C4-2B (cell line): Measurements from ENCODE around the gene TPM1.

ENCODE experiments used
- ZFX ChIP-seq: fragments of 450-650 bp; IDR thresholded peaks from 2 replicates; pipeline ENCODE4 v1.6.1; 2017
- TF ChIP-seq, protein P1 (sequence below): fragments of 450-650 bp; conservative IDR thresholded peaks from 2 replicates; pipeline ENCODE4 v1.5.1; 2017; ENCODE audit warnings: mild to moderate bottlenecking

DNA sequence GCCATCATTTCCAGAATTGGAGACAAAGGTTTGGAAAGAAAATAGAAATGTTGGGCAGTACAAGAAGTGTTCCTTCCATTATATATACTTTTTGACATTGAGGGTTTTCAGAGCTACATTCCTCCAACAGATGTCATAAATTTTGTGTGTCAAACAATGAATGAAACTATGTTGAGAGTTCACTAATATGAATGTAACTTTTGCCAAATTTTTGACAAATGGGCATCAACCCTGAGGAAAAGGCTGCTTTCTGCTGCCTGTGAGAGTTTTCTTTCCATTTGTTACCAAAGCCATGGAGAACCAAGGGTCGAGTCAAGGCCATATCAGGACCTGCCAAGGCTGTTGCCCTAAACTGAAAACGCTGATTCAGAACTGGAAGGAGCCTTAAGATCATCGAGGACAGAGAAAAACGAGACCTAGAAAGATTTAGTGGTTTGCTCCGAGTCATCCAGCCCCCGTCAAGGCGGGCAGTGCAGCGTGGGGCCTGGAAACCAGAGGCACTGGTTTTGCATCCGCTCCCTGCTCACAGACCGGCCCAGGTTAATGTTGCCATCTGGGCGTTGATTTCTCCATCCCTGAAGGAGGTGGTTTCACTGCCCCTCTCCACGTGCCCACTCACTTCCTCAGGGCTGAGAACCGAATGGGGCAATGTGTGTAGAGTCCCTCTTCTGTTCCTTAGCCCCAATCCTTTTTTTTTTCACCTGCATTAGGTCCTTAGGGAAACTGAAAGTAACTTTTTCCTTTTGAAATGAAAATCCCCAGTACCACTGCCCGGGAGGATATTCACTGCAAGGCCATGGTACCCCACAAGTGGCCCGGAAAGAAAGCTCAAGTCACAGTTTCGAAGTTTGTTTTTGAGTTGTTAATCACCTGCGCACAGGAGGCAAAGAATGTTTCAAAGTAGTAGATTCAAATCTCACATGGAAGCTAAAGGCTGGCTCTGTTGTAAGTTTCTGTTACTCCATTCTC, 32.8 kb downstream of the TPM1 start:
- TF ChIP-seq, protein P1, sequence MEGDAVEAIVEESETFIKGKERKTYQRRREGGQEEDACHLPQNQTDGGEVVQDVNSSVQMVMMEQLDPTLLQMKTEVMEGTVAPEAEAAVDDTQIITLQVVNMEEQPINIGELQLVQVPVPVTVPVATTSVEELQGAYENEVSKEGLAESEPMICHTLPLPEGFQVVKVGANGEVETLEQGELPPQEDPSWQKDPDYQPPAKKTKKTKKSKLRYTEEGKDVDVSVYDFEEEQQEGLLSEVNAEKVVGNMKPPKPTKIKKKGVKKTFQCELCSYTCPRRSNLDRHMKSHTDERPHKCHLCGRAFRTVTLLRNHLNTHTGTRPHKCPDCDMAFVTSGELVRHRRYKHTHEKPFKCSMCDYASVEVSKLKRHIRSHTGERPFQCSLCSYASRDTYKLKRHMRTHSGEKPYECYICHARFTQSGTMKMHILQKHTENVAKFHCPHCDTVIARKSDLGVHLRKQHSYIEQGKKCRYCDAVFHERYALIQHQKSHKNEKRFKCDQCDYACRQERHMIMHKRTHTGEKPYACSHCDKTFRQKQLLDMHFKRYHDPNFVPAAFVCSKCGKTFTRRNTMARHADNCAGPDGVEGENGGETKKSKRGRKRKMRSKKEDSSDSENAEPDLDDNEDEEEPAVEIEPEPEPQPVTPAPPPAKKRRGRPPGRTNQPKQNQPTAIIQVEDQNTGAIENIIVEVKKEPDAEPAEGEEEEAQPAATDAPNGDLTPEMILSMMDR, result no peak
- no peak for TF ChIP-seq ZFX
